HepG2 (cell line): ENCODE measurements around the gene HEPACAM. TPM values are rescaled to one million over a fixed set of nuclear protein-coding genes. Genes with fewer than 3 reads are reported as not detected.
A peak's percentile ranks its signal among the peaks of the same experiment; 100 is the strongest.

Experiments
- ARNTL ChIP-seq: sonication (generic); formaldehyde crosslinking; IDR thresholded peaks from 2 replicates; pipeline ENCODE4 v1.4.0; 2020; ENCODE audit warnings: mild to moderate bottlenecking, missing genetic modification reagents
- CREM ChIP-seq, 2 experiments: sonication (generic) in 1 of 2; formaldehyde crosslinking in 1 of 2; IDR thresholded peaks; 2 replicates each; pipeline versions ENCODE4 v1.4.0 to v1.6.1; 2016 to 2020; ENCODE audit warnings: antibody characterized with exemption in 1 of 2, mild to moderate bottlenecking in 1 of 2, missing genetic modification reagents in 1 of 2
- FOXP1 ChIP-seq, 2 experiments: fragments of 450-650 bp in 1 of 2; IDR thresholded peaks; 2 replicates each; pipeline ENCODE4 v1.6.1; 2017 to 2018; ENCODE audit warnings: antibody characterized with exemption in 1 of 2
- HOXA3 ChIP-seq: sonication (generic); formaldehyde crosslinking; IDR thresholded peaks from 2 replicates; pipeline ENCODE4 v1.5.0; 2020; ENCODE audit warnings: missing genetic modification reagents
- HOXD1 ChIP-seq: sonication (generic); formaldehyde crosslinking; IDR thresholded peaks from 2 replicates; pipeline ENCODE4 v1.5.0; 2020; ENCODE audit warnings: missing genetic modification reagents
- KDM1A ChIP-seq: IDR thresholded peaks from 2 replicates; pipeline ENCODE4 v1.6.1; 2016; ENCODE audit warnings: missing compliant biosample characterization
- LCORL ChIP-seq, 2 experiments: fragments of 450-650 bp in 1 of 2; sonication (generic) in 1 of 2; formaldehyde crosslinking in 1 of 2; IDR thresholded peaks; 2 replicates each; pipeline versions ENCODE4 v1.5.0 to v1.6.1; 2017 to 2020; ENCODE audit warnings: antibody characterized with exemption in 1 of 2, missing genetic modification reagents in 1 of 2
- MED1 ChIP-seq: sonication (generic); formaldehyde crosslinking; IDR thresholded peaks from 2 replicates; pipeline ENCODE4 v1.4.0; 2020; ENCODE audit warnings: missing genetic modification reagents
- PPARG ChIP-seq: conservative IDR thresholded peaks from 2 replicates; pipeline ENCODE4 v1.6.1; 2016; ENCODE audit warnings: missing biosample characterization, missing genetic modification reagents
- SNAPC2 ChIP-seq: sonication (generic); formaldehyde crosslinking; IDR thresholded peaks from 2 replicates; pipeline ENCODE4 v1.8.1; 2022; ENCODE audit warnings: mild to moderate bottlenecking, missing genetic modification reagents
- TCF7 ChIP-seq: sonication (generic); IDR thresholded peaks from 2 replicates; pipeline ENCODE4 v1.6.1; 2016; ENCODE audit warnings: antibody characterized with exemption, low read depth
- ZFX ChIP-seq: sonication (generic); formaldehyde crosslinking; IDR thresholded peaks from 2 replicates; pipeline ENCODE4 v1.4.0; 2020; ENCODE audit warnings: mild to moderate bottlenecking, low read depth, missing genetic modification reagents, moderate library complexity
- ZNF121 ChIP-seq: sonication (generic); formaldehyde crosslinking; IDR thresholded peaks from 2 replicates; pipeline ENCODE4 v1.5.0; 2020; ENCODE audit warnings: mild to moderate bottlenecking, missing genetic modification reagents
- ZNF124 ChIP-seq: sonication (generic); formaldehyde crosslinking; IDR thresholded peaks from 2 replicates; pipeline ENCODE4 v1.4.0; 2020; ENCODE audit warnings: missing genetic modification reagents
- ZNF557 ChIP-seq: sonication (generic); formaldehyde crosslinking; IDR thresholded peaks from 2 replicates; pipeline ENCODE4 v1.4.0; 2020; ENCODE audit warnings: missing genetic modification reagents
- ZNF747 ChIP-seq: sonication (generic); formaldehyde crosslinking; IDR thresholded peaks from 2 replicates; pipeline ENCODE4 v1.8.1; 2023; ENCODE audit warnings: missing genetic modification reagents, mild to moderate bottlenecking, borderline replicate concordance
- polyA plus RNA-seq, 8 experiments: library from polyadenylated mRNA; depleted of rRNA in 3 of 8; stranded (reverse) in 7 of 8; unstranded in 1 of 8; fragments of >200 nt; fragmentation: Illumina TruSeq in 4 of 8; extraction: Trizol in 4 of 8; gene quantifications; 2 replicates each; pipeline versions ENCODE4 v1.2.1 to v1.2.3, GENCODE V29; 2011 to 2016; ENCODE audit warnings: low read depth in 4 of 8, missing spikeins in 1 of 8, mixed read lengths in 1 of 8; ENCODE audit not compliant: insufficient read depth in 1 of 8
- total RNA-seq, 5 experiments: library from RNA; depleted of rRNA; stranded (reverse); fragments of >200 nt; fragmentation: Illumina TruSeq; extraction: Trizol; gene quantifications; 2 replicates each; pipeline ENCODE4 v1.2.3, GENCODE V29; 2016; ENCODE audit warnings: low read depth in 1 of 5
- TF ChIP-seq, protein P1 (sequence below): sonication (generic); formaldehyde crosslinking; IDR thresholded peaks from 2 replicates; pipeline ENCODE4 v1.4.0; 2020; ENCODE audit warnings: missing genetic modification reagents
- TF ChIP-seq, protein P2 (sequence below): IDR thresholded peaks from 2 replicates; pipeline ENCODE4 v1.6.1; 2016; ENCODE audit warnings: missing compliant biosample characterization, missing genetic modification reagents, borderline replicate concordance
- TF ChIP-seq, protein P3 (sequence below): sonication (generic); formaldehyde crosslinking; conservative IDR thresholded peaks from 2 replicates; pipeline ENCODE4 v1.4.0; 2020; ENCODE audit warnings: missing genetic modification reagents
- TF ChIP-seq, protein P4 (sequence below): sonication (generic); formaldehyde crosslinking; IDR thresholded peaks from 2 replicates; pipeline ENCODE4 v1.8.0; 2022; ENCODE audit warnings: mild to moderate bottlenecking, missing genetic modification reagents; ENCODE audit not compliant: insufficient replicate concordance

HEPACAM gene
- total and polyA plus RNA-seq, 2 of the 13 experiments (the other 11 are each of a cell fraction or from before 2014, with no cell fraction given) = 66.9 to 121 TPM

DNA sequence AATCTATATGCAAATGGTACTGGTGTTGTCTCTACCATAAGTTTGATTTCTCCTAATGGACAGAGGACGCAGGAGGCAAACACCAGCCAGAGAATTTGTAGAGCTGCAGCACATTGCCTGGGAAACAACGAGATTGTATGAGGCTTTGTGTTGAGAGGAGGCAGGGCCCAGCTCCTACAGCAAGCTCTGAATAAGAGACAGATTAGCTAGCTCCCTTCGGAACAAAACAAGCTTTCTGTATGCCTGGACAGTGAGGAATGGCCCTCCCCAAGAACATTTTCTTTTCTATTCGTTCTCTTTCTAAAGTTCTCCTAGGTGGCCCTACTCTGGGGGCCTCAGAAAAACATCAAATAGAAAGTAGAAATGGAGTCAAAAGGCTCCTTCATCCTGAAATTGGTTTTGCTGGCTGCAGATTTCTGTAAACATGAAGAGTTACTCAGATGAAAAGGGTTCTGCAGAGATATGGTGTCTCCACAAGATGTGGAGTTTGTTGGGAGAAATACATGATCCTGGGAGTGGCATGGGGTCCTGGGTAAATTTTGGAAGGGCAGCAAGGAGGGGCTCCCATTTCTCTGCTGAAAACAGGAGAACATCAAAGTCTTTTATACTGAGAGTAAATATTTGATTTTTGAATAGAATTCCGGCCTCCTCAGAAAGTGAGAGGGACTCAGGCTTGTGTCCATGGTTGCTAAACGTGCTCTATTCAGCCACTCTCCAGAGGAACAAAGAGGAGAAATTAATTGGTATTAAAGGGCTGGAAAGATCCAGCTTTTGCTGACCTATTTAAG lies 6.8 kb upstream of the HEPACAM start (continued):
- TF ChIP-seq, protein P1, sequence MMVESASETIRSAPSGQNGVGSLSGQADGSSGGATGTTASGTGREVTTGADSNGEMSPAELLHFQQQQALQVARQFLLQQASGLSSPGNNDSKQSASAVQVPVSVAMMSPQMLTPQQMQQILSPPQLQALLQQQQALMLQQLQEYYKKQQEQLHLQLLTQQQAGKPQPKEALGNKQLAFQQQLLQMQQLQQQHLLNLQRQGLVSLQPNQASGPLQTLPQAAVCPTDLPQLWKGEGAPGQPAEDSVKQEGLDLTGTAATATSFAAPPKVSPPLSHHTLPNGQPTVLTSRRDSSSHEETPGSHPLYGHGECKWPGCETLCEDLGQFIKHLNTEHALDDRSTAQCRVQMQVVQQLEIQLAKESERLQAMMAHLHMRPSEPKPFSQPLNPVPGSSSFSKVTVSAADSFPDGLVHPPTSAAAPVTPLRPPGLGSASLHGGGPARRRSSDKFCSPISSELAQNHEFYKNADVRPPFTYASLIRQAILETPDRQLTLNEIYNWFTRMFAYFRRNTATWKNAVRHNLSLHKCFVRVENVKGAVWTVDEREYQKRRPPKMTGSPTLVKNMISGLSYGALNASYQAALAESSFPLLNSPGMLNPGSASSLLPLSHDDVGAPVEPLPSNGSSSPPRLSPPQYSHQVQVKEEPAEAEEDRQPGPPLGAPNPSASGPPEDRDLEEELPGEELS (CRISPR knock-in tag) = peak; percentile 47
- TF ChIP-seq MED1 (peak; percentile 73), ZNF121 (peak; percentile 44), SNAPC2 (CRISPR knock-in tag) (no peak), LCORL (IDR thresholded peaks at IDR 0.05) (no peak), LCORL (CRISPR knock-in tag; IDR thresholded peaks at IDR 0.05) (peak; percentile 95), HOXD1 (CRISPR knock-in tag) (0 out of 2 replicates have a peak, but pooled peaks have one; percentile 14), ARNTL (0 out of 2 replicates have a peak, but pooled peaks have one; percentile 45), ZNF124 (CRISPR knock-in tag) (no peak), CREM (IDR thresholded peaks at IDR 0.05) (peak; percentile 70), CREM (CRISPR knock-in tag; IDR thresholded peaks at IDR 0.05) (no peak), KDM1A (CRISPR knock-in tag) (no peak), PPARG (CRISPR knock-in tag) (peak; percentile 22; the same call in 1 of the 2 replicates), ZNF557 (CRISPR knock-in tag) (0 out of 2 replicates have a peak, but pooled peaks have one; percentile 58), FOXP1 (IDR thresholded peaks at IDR 0.05) (no peak), FOXP1 (CRISPR knock-in tag; IDR thresholded peaks at IDR 0.05) (0 out of 2 replicates have a peak, but pooled peaks have one; percentile 17), HOXA3 (CRISPR knock-in tag) (0 out of 2 replicates have a peak, but pooled peaks have one; percentile 36), ZNF747 (CRISPR knock-in tag) (no peak), ZFX (CRISPR knock-in tag) (peak; percentile 34; the same call in 1 of the 2 replicates), TCF7 (peak; percentile 88)
- TF ChIP-seq, protein P2, sequence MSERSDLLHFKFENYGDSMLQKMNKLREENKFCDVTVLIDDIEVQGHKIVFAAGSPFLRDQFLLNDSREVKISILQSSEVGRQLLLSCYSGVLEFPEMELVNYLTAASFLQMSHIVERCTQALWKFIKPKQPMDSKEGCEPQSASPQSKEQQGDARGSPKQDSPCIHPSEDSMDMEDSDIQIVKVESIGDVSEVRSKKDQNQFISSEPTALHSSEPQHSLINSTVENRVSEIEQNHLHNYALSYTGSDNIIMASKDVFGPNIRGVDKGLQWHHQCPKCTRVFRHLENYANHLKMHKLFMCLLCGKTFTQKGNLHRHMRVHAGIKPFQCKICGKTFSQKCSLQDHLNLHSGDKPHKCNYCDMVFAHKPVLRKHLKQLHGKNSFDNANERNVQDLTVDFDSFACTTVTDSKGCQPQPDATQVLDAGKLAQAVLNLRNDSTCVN = peak; percentile 47; the same call in 1 of the 2 replicates
- TF ChIP-seq, protein P3, sequence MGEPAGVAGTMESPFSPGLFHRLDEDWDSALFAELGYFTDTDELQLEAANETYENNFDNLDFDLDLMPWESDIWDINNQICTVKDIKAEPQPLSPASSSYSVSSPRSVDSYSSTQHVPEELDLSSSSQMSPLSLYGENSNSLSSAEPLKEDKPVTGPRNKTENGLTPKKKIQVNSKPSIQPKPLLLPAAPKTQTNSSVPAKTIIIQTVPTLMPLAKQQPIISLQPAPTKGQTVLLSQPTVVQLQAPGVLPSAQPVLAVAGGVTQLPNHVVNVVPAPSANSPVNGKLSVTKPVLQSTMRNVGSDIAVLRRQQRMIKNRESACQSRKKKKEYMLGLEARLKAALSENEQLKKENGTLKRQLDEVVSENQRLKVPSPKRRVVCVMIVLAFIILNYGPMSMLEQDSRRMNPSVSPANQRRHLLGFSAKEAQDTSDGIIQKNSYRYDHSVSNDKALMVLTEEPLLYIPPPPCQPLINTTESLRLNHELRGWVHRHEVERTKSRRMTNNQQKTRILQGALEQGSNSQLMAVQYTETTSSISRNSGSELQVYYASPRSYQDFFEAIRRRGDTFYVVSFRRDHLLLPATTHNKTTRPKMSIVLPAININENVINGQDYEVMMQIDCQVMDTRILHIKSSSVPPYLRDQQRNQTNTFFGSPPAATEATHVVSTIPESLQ (CRISPR knock-in tag) = 0 out of 2 replicates have a peak, but pooled peaks have one; percentile 74
- TF ChIP-seq, protein P4, sequence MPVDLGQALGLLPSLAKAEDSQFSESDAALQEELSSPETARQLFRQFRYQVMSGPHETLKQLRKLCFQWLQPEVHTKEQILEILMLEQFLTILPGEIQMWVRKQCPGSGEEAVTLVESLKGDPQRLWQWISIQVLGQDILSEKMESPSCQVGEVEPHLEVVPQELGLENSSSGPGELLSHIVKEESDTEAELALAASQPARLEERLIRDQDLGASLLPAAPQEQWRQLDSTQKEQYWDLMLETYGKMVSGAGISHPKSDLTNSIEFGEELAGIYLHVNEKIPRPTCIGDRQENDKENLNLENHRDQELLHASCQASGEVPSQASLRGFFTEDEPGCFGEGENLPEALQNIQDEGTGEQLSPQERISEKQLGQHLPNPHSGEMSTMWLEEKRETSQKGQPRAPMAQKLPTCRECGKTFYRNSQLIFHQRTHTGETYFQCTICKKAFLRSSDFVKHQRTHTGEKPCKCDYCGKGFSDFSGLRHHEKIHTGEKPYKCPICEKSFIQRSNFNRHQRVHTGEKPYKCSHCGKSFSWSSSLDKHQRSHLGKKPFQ (CRISPR knock-in tag) = no peak
